ENCODE data around the gene LRRC3. TPM values are rescaled to one million over a fixed set of nuclear protein-coding genes. Genes with fewer than 3 reads are reported as not detected.

LRRC3 gene
- polyA plus RNA-seq, 1 donor (not counting 4 experiments of a cell fraction or from before 2014, with no cell fraction given), result 1.4 TPM

DNA sequence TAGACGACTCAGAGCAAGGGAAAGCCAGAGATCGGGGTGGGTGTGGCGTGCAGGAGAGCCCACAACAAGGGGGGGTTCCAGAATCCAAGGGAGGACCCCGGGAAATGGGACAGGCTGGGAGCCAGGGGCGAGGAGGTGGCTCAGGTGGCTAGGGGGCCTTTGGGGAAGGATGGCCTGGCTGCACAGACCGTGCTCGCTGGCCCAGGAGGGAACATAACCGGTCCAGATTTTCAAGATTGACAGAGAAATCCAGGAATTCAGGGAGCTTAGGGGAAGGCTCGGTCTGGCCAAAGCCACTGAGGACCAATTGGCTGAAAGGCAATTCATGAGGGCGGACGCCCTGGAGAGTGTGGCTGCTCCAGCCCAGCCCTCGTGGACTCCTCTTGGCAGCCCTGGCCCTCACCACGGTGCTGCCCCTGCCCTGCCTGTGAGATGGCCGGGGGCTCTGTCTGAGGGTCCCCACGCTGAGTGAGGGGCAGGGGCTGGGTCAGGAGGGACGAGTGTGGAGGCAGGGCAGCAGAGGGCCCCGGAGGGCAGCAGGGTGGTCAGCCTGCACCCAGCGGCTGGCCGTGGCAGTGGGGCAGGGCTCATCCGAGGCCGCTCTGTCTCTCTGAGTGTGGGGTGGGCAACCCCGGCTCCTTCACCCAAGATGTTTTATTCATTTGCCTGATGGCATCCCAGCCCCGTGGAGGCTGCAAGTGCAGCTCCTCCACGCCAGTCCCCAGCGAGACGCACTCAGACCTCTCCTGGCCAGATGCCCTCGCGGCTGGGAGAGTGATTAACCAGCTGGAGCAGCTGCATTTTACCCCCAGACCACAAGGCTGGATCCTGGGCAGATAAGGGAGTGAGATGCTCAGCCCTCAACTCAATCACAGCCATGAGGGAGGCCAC lies 5.6 kb upstream of the LRRC3 start:
- dilution Hi-C loops (cut with MboI; ENCODE audit: extremely low pct_ligation_motif_present, low sequenced_read_pairs), result no loop called here
- Histone ChIP-seq H2AFZ (ENCODE audit: control insufficient read depth, low read length) (no peak overlapping the region), H3K36me3 (ENCODE audit: control insufficient read depth in 2 of 2, extremely low read depth in 1 of 2, insufficient read depth in 2 of 2, low read length in 2 of 2) (no peaks in the 10 kb centered on the region), H3K9ac (ENCODE audit: control insufficient read depth, extremely low read depth, insufficient read depth, low read length) (no peak overlapping the region), H3K27me3 (ENCODE audit: control insufficient read depth, extremely low read depth, insufficient read depth, low read length) (peaks cover 28% of the 10 kb centered on the region), H4K20me1 (ENCODE audit: control insufficient read depth, extremely low read depth, insufficient read depth, low read length) (no peaks in the 10 kb centered on the region), H3K9me1 (ENCODE audit: control insufficient read depth, extremely low read depth, insufficient read depth, low read length) (no peaks in the 10 kb centered on the region), H3K4me3 (ENCODE audit: control insufficient read depth in 2 of 3, extremely low read depth in 1 of 3, insufficient read depth in 2 of 3, low read depth in 1 of 3, low read length in 3 of 3) (no peak overlapping the region), H3K9me3 (ENCODE audit: control insufficient read depth, low read depth, low read length) (no peaks in the 10 kb centered on the region), H3K79me2 (ENCODE audit: control insufficient read depth, insufficient read depth, low read length) (no peaks in the 10 kb centered on the region), H3K27ac (ENCODE audit: control insufficient read depth, insufficient read depth, low read length) (no peak overlapping the region), H3K4me2 (ENCODE audit: control insufficient read depth, extremely low read depth, insufficient read depth, low read depth, low read length) (no peak overlapping the region), H3K4me1 (ENCODE audit: control insufficient read depth, extremely low read depth, insufficient read depth, low read length) (no peaks in the 10 kb centered on the region)
- DNase-seq (ENCODE audit: low read depth, low spot score), result no peak
- FAIRE-seq, result no peak
- no peak for TF ChIP-seq EZH2 (IDR thresholded peaks at IDR 0.05; ENCODE audit: low read length)
- TF ChIP-seq, protein P1, sequence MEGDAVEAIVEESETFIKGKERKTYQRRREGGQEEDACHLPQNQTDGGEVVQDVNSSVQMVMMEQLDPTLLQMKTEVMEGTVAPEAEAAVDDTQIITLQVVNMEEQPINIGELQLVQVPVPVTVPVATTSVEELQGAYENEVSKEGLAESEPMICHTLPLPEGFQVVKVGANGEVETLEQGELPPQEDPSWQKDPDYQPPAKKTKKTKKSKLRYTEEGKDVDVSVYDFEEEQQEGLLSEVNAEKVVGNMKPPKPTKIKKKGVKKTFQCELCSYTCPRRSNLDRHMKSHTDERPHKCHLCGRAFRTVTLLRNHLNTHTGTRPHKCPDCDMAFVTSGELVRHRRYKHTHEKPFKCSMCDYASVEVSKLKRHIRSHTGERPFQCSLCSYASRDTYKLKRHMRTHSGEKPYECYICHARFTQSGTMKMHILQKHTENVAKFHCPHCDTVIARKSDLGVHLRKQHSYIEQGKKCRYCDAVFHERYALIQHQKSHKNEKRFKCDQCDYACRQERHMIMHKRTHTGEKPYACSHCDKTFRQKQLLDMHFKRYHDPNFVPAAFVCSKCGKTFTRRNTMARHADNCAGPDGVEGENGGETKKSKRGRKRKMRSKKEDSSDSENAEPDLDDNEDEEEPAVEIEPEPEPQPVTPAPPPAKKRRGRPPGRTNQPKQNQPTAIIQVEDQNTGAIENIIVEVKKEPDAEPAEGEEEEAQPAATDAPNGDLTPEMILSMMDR (optimal IDR thresholded peaks at IDR 0.05 in 1 of 3, IDR thresholded peaks at IDR 0.05 in 1 of 3, conservative IDR thresholded peaks at IDR 0.05 in 1 of 3; ENCODE audit: extremely low read depth in 1 of 3, insufficient read depth in 2 of 3, low read length in 3 of 3), result no peak

DNA sequence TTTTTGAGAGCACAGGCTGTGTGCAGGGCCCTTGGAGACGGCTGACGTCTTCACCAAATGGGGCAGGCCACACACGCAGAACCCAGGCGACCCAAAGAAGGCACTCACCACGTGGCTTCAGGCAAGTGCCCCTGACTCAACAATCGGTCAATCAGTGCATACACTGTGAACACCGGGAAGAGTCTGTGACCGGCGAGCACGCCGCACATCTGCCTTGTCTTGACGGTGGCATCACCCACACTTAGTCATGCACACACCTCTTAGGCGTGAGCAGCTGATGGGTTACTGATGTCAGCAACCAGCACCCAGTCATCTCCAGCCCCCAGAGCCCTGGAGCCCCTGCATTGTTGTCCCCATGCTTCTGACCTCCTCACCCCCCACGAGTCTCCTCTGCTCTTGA lies 4.9 kb upstream of the LRRC3 start:
- no peak overlapping the region for H3K9ac ChIP-seq (ENCODE audit: control insufficient read depth, extremely low read depth, insufficient read depth, low read length)
- dilution Hi-C loops (cut with MboI; ENCODE audit: extremely low pct_ligation_motif_present, low sequenced_read_pairs), result no loop called here
- H3K9me1 ChIP-seq (ENCODE audit: control insufficient read depth, extremely low read depth, insufficient read depth, low read length), result no peaks in the 10 kb centered on the region
- peaks cover 28% of the 10 kb centered on the region for H3K27me3 ChIP-seq (ENCODE audit: control insufficient read depth, extremely low read depth, insufficient read depth, low read length)
- no peaks in the 10 kb centered on the region for H3K79me2 ChIP-seq (ENCODE audit: control insufficient read depth, insufficient read depth, low read length)
- H3K4me3 ChIP-seq (ENCODE audit: control insufficient read depth in 2 of 3, extremely low read depth in 1 of 3, insufficient read depth in 2 of 3, low read depth in 1 of 3, low read length in 3 of 3), result no peak overlapping the region
- no peak for DNase-seq (ENCODE audit: low read depth, low spot score)
- no peak for TF ChIP-seq EZH2 (IDR thresholded peaks at IDR 0.05; ENCODE audit: low read length)
- TF ChIP-seq, protein P1 (optimal IDR thresholded peaks at IDR 0.05 in 1 of 3, IDR thresholded peaks at IDR 0.05 in 1 of 3, conservative IDR thresholded peaks at IDR 0.05 in 1 of 3; ENCODE audit: extremely low read depth in 1 of 3, insufficient read depth in 2 of 3, low read length in 3 of 3), result no peak
- H3K27ac ChIP-seq (ENCODE audit: control insufficient read depth, insufficient read depth, low read length), result no peak overlapping the region
- no peaks in the 10 kb centered on the region for H3K4me1 ChIP-seq (ENCODE audit: control insufficient read depth, extremely low read depth, insufficient read depth, low read length)
- H4K20me1 ChIP-seq (ENCODE audit: control insufficient read depth, extremely low read depth, insufficient read depth, low read length), result no peaks in the 10 kb centered on the region
- no peak overlapping the region for H3K4me2 ChIP-seq (ENCODE audit: control insufficient read depth, extremely low read depth, insufficient read depth, low read depth, low read length)
- H3K9me3 ChIP-seq (ENCODE audit: control insufficient read depth, low read depth, low read length), result no peaks in the 10 kb centered on the region
- H3K36me3 ChIP-seq (ENCODE audit: control insufficient read depth in 2 of 2, extremely low read depth in 1 of 2, insufficient read depth in 2 of 2, low read length in 2 of 2), result no peaks in the 10 kb centered on the region
- H2AFZ ChIP-seq (ENCODE audit: control insufficient read depth, low read length), result no peak overlapping the region
- FAIRE-seq, result no peak
